Measurements from ENCODE around the gene ADAMTS14.

Gene ADAMTS14

GRCh38 chr10:70674560-70675495 lies 2.5 kb downstream of the ADAMTS14 start:
- no peak for DNase-seq (ENCODE audit: low spot score)

GRCh38 chr10:70675496-70676161 lies 3.3 kb downstream of the ADAMTS14 start:
- DNase-seq (ENCODE audit: low spot score), result no peak

- no peak for DNase-seq (ENCODE audit: low spot score)
Observed at GRCh38 chr10:70676511-70676910, 4.2 kb downstream of the ADAMTS14 start.

GRCh38 chr10:70677016-70677415 lies 4.7 kb downstream of the ADAMTS14 start:
- no peak for DNase-seq (ENCODE audit: low spot score)

GRCh38 chr10:70677620-70678249 lies 5.4 kb downstream of the ADAMTS14 start:
- DNase-seq (ENCODE audit: low spot score), result no peak

- no peak for DNase-seq (ENCODE audit: low spot score)
Observed at GRCh38 chr10:70678250-70678635, 5.9 kb downstream of the ADAMTS14 start.

GRCh38 chr10:70678757-70679489 lies 6.6 kb downstream of the ADAMTS14 start:
- no peak for DNase-seq (ENCODE audit: low spot score)

- no peak for DNase-seq (ENCODE audit: low spot score)
Observed at GRCh38 chr10:70679498-70679897, 7.2 kb downstream of the ADAMTS14 start.

GRCh38 chr10:70680899-70681730 lies 8.8 kb downstream of the ADAMTS14 start:
- DNase-seq (ENCODE audit: low spot score), result no peak

GRCh38 chr10:70681731-70682005 lies 9.4 kb downstream of the ADAMTS14 start:
- DNase-seq (ENCODE audit: low spot score), result no peak

GRCh38 chr10:70682920-70683600 lies 10.8 kb downstream of the ADAMTS14 start:
- no peak for DNase-seq (ENCODE audit: low spot score)

GRCh38 chr10:70683601-70683934 lies 11.3 kb downstream of the ADAMTS14 start:
- no peak for DNase-seq (ENCODE audit: low spot score)

- no peak for DNase-seq (ENCODE audit: low spot score)
Observed at GRCh38 chr10:70683940-70684339, 11.6 kb downstream of the ADAMTS14 start.

GRCh38 chr10:70684374-70684773 lies 12.1 kb downstream of the ADAMTS14 start:
- no peak for DNase-seq (ENCODE audit: low spot score)

GRCh38 chr10:70684839-70685454 lies 12.6 kb downstream of the ADAMTS14 start:
- no peak for DNase-seq (ENCODE audit: low spot score)

GRCh38 chr10:70685455-70685911 lies 13.2 kb downstream of the ADAMTS14 start:
- DNase-seq (ENCODE audit: low spot score), result no peak

GRCh38 chr10:70688828-70689227 lies 16.5 kb downstream of the ADAMTS14 start:
- DNase-seq (ENCODE audit: low spot score), result no peak

GRCh38 chr10:70689661-70690060 lies 17.4 kb downstream of the ADAMTS14 start:
- no peak for DNase-seq (ENCODE audit: low spot score)

- no peak for DNase-seq (ENCODE audit: low spot score)
Observed at GRCh38 chr10:70690589-70690988, 18.3 kb downstream of the ADAMTS14 start.

GRCh38 chr10:70691611-70692010 lies 19.3 kb downstream of the ADAMTS14 start:
- no peak for DNase-seq (ENCODE audit: low spot score)

Data from HuH-7.5 (cell line).